A549 treated with ZK216348 at 1 μM for 4 hours (cell line): Measurements from ENCODE around the gene PIGZ. TPM values are rescaled to one million over a fixed set of nuclear protein-coding genes. Genes with fewer than 3 reads are reported as not detected.

ENCODE experiments used
- total RNA-seq: library from RNA; stranded (reverse); fragments of 200-300 nt; extraction: Qiagen RNA extraction; gene quantifications from 5 replicates; pipeline ENCODE4 v1.2.3, GENCODE V29; 2022; ENCODE audit warnings: low read depth

Gene PIGZ
- total RNA-seq, result 1.0 to 1.7 TPM (median 1.4 TPM) in 5 replicates

GRCh38 chr3:196968233-196969133 is at the start of gene PIGZ:
Gene PIGZ, minus strand, starts transcription at chr3:196968833. Its CDS starts 16,802 bp downstream, at chr3:196952031.

GRCh38 chr3:196942226-196942914 is 26.3 kb downstream of the PIGZ start, which contains the start of gene NCBP2:
Gene NCBP2, minus strand, starts transcription at chr3:196942528. Its CDS starts 25 bp downstream, at chr3:196942503.

Other genes starting within 250 kb of the PIGZ start
- gene PAK2, start 229.0 kb downstream of the PIGZ start, total RNA-seq, result 32.8 to 47.6 TPM (median 41.6 TPM) in 5 replicates
- 4.5 to 7.9 TPM (median 6.4 TPM) in 5 replicates for gene SENP5, start 100.9 kb downstream of the PIGZ start, total RNA-seq
- gene NCBP2, start 26.3 kb downstream of the PIGZ start, total RNA-seq, result 36.6 to 58.9 TPM (median 44.4 TPM) in 5 replicates
- 33.5 to 75.3 TPM (median 61.7 TPM) in 5 replicates for gene MELTF, start 61.0 kb upstream of the PIGZ start, total RNA-seq